H9 (cell line): ENCODE measurements around the gene DIPK1B. TPM values are rescaled to one million over a fixed set of nuclear protein-coding genes. Genes with fewer than 3 reads are reported as not detected.
A peak's percentile ranks its signal among the peaks of the same experiment; 100 is the strongest.

ENCODE experiments used
- DNase-seq: peaks from one replicate; pipeline ENCODE4 v3.0.0-alpha.2; 2017
- H2AFZ ChIP-seq: one replicate; pipeline ENCODE4 v1.6.1; 2013; ENCODE audit warnings: mild to moderate bottlenecking, low read length, control low read depth, moderate library complexity
- H2AK5ac ChIP-seq: 2 replicates; pipeline ENCODE4 v1.6.1; 2013; ENCODE audit warnings: low read length, control low read depth, mixed read lengths; ENCODE audit not compliant: insufficient read length
- H2BK120ac ChIP-seq: one replicate; pipeline ENCODE4 v1.6.1; 2013; ENCODE audit warnings: low read depth, mild to moderate bottlenecking, low read length, control low read depth, inconsistent platforms; ENCODE audit not compliant: poor library complexity, severe bottlenecking
- H2BK12ac ChIP-seq: 2 replicates; pipeline ENCODE4 v1.6.1; 2013; ENCODE audit warnings: low read length, control low read depth, mixed read lengths, low read depth; ENCODE audit not compliant: insufficient read length
- H2BK15ac ChIP-seq: 2 replicates; pipeline ENCODE4 v1.6.1; 2013; ENCODE audit warnings: low read depth, low read length, control low read depth
- H2BK20ac ChIP-seq: one replicate; pipeline ENCODE4 v1.6.1; 2013; ENCODE audit warnings: low read depth, mild to moderate bottlenecking, low read length, control low read depth, inconsistent platforms; ENCODE audit not compliant: poor library complexity, severe bottlenecking
- H2BK5ac ChIP-seq: 2 replicates; pipeline ENCODE4 v1.6.1; 2013; ENCODE audit warnings: low read length, control low read depth, mixed read lengths; ENCODE audit not compliant: insufficient read length
- H3K14ac ChIP-seq: 2 replicates; pipeline ENCODE4 v1.6.1; 2013; ENCODE audit warnings: low read length, control low read depth; ENCODE audit not compliant: insufficient read depth
- H3K18ac ChIP-seq: 2 replicates; pipeline ENCODE4 v1.6.1; 2013; ENCODE audit warnings: low read depth, mild to moderate bottlenecking, mixed read lengths, low read length, control low read depth; ENCODE audit not compliant: insufficient read length
- H3K23ac ChIP-seq: 2 replicates; pipeline ENCODE4 v1.6.1; 2013; ENCODE audit warnings: low read length, control low read depth, mixed read lengths, low read depth; ENCODE audit not compliant: insufficient read length
- H3K23me2 ChIP-seq: 2 replicates; pipeline ENCODE4 v1.6.1; 2013; ENCODE audit warnings: low read depth, mild to moderate bottlenecking, mixed read lengths, low read length, control low read depth; ENCODE audit not compliant: insufficient read length, poor library complexity, severe bottlenecking
- H3K27ac ChIP-seq: 2 replicates; pipeline ENCODE4 v1.5.1; 2013; ENCODE audit warnings: low read length, control low read depth, mixed read lengths, low read depth; ENCODE audit not compliant: insufficient read length
- H3K27me3 ChIP-seq: 2 replicates; pipeline ENCODE4 v1.6.1; 2013; ENCODE audit warnings: low read length, control low read depth, inconsistent platforms; ENCODE audit not compliant: insufficient read depth
- H3K4ac ChIP-seq: 2 replicates; pipeline ENCODE4 v1.6.1; 2013; ENCODE audit warnings: low read depth, mild to moderate bottlenecking, control low read depth, inconsistent platforms, low read length, moderate library complexity
- H3K4me1 ChIP-seq: 2 replicates; pipeline ENCODE4 v1.6.1; 2013; ENCODE audit warnings: low read length, control low read depth, inconsistent platforms; ENCODE audit not compliant: insufficient read depth
- H3K4me2 ChIP-seq: 2 replicates; pipeline ENCODE4 v1.6.1; 2013; ENCODE audit warnings: low read length, control low read depth, mixed read lengths; ENCODE audit not compliant: insufficient read length, insufficient read depth
- H3K56ac ChIP-seq: 2 replicates; pipeline ENCODE4 v1.6.1; 2013; ENCODE audit warnings: low read depth, mild to moderate bottlenecking, mixed read lengths, low read length, control low read depth; ENCODE audit not compliant: insufficient read length
- H3K79me1 ChIP-seq: 2 replicates; pipeline ENCODE4 v1.6.1; 2013; ENCODE audit warnings: low read depth, mild to moderate bottlenecking, moderate library complexity, low read length, control low read depth, inconsistent platforms; ENCODE audit not compliant: insufficient read depth, poor library complexity, severe bottlenecking
- H3K79me2 ChIP-seq: 2 replicates; pipeline ENCODE4 v1.6.1; 2013; ENCODE audit warnings: low read length, control low read depth, inconsistent platforms; ENCODE audit not compliant: insufficient read depth
- H3K9ac ChIP-seq: 2 replicates; pipeline ENCODE4 v1.6.1; 2013; ENCODE audit warnings: low read length, control low read depth, mixed read lengths; ENCODE audit not compliant: insufficient read length; ENCODE audit errors: extremely low read depth
- H3K9me3 ChIP-seq: one replicate; pipeline ENCODE4 v1.6.1; 2013; ENCODE audit warnings: low read depth, low read length, inconsistent platforms; ENCODE audit not compliant: control insufficient read depth
- H3T11ph ChIP-seq: one replicate; pipeline ENCODE4 v1.6.1; 2013; ENCODE audit warnings: mild to moderate bottlenecking, low read length, control low read depth, inconsistent platforms
- H4K20me1 ChIP-seq: one replicate; pipeline ENCODE4 v1.6.1; 2013; ENCODE audit not compliant: control insufficient read depth, insufficient read length, insufficient read depth
- H4K5ac ChIP-seq: 2 replicates; pipeline ENCODE4 v1.6.1; 2013; ENCODE audit warnings: low read depth, mild to moderate bottlenecking, mixed read lengths, low read length, control low read depth; ENCODE audit not compliant: insufficient read length
- H4K8ac ChIP-seq: replicated peaks from 2 replicates; pipeline ENCODE4 v1.6.1; 2013; ENCODE audit warnings: low read length, control low read depth, mixed read lengths, low read depth; ENCODE audit not compliant: insufficient read length
- H4K91ac ChIP-seq: 2 replicates; pipeline ENCODE4 v1.6.1; 2013; ENCODE audit warnings: low read depth, mild to moderate bottlenecking, moderate library complexity, mixed read lengths, low read length, control low read depth; ENCODE audit not compliant: insufficient read length
- H3K27ac Mint-ChIP-seq, 3 experiments: 2 replicates in 2 of 3; 3 replicates in 1 of 3; pipeline ENCODE4 v1.8.0; 2020 to 2021; ENCODE audit warnings: mixed read lengths in 3 of 3, mild to moderate bottlenecking in 1 of 3, moderate library complexity in 1 of 3
- H3K27me3 Mint-ChIP-seq: 2 replicates; pipeline ENCODE4 v1.8.0; 2021; ENCODE audit warnings: low read depth, mild to moderate bottlenecking, moderate library complexity, mixed read lengths
- H3K36me3 Mint-ChIP-seq, 3 experiments: 2 replicates in 2 of 3; 3 replicates in 1 of 3; pipeline ENCODE4 v1.8.0; 2020 to 2021; ENCODE audit warnings: low read depth in 3 of 3, mixed read lengths in 3 of 3; ENCODE audit not compliant: insufficient read depth in 1 of 3
- H3K4me1 Mint-ChIP-seq, 2 experiments: 2 replicates each; pipeline ENCODE4 v1.8.0; 2020; ENCODE audit warnings: mixed read lengths in 2 of 2
- H3K4me3 Mint-ChIP-seq, 2 experiments: 2 replicates in 1 of 2; 3 replicates in 1 of 2; pipeline ENCODE4 v1.8.0; 2020 to 2021; ENCODE audit warnings: mild to moderate bottlenecking in 2 of 2, mixed read lengths in 2 of 2, moderate library complexity in 1 of 2
- H3K9me3 Mint-ChIP-seq, 2 experiments: 2 replicates in 1 of 2; 3 replicates in 1 of 2; pipeline ENCODE4 v1.8.0; 2020; ENCODE audit warnings: mild to moderate bottlenecking in 2 of 2, mixed read lengths in 2 of 2, moderate library complexity in 1 of 2
- WGBS: extraction: QIAGEN DNeasy Blood & Tissue Kit; methylation state at CpG from one replicate; pipeline ENCODE4 v1.1.7; 2013; ENCODE audit warnings: missing lambda C conversion rate, low lambda C conversion rate, mixed read lengths; ENCODE audit not compliant: insufficient read length; ENCODE audit errors: extremely low coverage; 5-methylcytosine and 5-hydroxymethylcytosine counted together
- total RNA-seq: library from RNA; stranded (reverse); gene quantifications from 2 replicates; pipeline ENCODE4 v1.2.1, GENCODE V29; 2021
- TF ChIP-seq, protein P1 (sequence below): fragments of 200-600 bp; sonication (generic); conservative IDR thresholded peaks from 3 replicates; pipeline ENCODE4 v1.8.0; 2021; ENCODE audit warnings: antibody characterized with exemption, mild to moderate bottlenecking

Gene DIPK1B
- total RNA-seq, 1 experiment from 2014 or later: 40.3 TPM

DNA sequence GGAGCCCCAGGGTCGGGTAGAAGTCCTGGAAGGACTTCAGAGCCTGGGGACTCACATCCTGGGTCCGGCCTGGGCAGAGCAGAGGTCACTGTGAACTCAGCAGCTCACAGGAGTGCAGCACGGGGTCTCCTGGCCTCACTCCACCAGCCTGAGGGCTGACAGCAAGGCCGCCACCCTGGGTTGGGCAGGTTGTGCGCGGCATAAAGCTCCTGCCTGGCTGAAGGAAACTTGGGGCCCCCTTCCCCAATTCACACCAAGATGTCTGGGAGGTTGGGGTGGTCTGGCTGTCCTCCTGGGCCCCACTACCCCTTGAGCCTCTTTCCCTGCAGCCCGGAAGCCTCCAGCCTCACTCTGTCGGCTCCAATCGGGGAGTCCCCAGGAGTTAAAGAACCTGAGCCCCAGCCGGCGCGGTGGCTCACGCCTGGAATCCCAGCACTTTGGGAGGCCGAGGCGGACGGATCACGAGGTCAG lies 49.9 kb downstream of the DIPK1B start:
- Mint-ChIP-seq H3K27ac (no peak overlapping the region), H3K4me3 (no peak overlapping the region), H3K4me1 (peaks cover 12 to 28% of the 10 kb centered on the region in 2 experiments; a peak in 3 of 4 replicates), H3K27me3 (peaks cover 9% of the 10 kb centered on the region), H3K36me3 (no peaks in the 10 kb centered on the region), H3K9me3 (peaks cover 0 to 5% of the 10 kb centered on the region in 2 experiments; a peak in 1 of 5 replicates)
- no peaks in the 10 kb centered on the region for H3K23me2 ChIP-seq
- H3K9me3 ChIP-seq: no peaks in the 10 kb centered on the region
- H4K8ac ChIP-seq: no peak overlapping the region
- no CpG with 5 or more reads among the region's 17 CpGs for WGBS
- no peak overlapping the region for H2BK20ac ChIP-seq
- no peaks in the 10 kb centered on the region for H3K79me2 ChIP-seq
- no peak overlapping the region for H3K4me2 ChIP-seq
- TF ChIP-seq, protein P1, sequence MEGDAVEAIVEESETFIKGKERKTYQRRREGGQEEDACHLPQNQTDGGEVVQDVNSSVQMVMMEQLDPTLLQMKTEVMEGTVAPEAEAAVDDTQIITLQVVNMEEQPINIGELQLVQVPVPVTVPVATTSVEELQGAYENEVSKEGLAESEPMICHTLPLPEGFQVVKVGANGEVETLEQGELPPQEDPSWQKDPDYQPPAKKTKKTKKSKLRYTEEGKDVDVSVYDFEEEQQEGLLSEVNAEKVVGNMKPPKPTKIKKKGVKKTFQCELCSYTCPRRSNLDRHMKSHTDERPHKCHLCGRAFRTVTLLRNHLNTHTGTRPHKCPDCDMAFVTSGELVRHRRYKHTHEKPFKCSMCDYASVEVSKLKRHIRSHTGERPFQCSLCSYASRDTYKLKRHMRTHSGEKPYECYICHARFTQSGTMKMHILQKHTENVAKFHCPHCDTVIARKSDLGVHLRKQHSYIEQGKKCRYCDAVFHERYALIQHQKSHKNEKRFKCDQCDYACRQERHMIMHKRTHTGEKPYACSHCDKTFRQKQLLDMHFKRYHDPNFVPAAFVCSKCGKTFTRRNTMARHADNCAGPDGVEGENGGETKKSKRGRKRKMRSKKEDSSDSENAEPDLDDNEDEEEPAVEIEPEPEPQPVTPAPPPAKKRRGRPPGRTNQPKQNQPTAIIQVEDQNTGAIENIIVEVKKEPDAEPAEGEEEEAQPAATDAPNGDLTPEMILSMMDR: no peak
- no peak overlapping the region for H3K23ac ChIP-seq
- no peak overlapping the region for H2AK5ac ChIP-seq
- no peaks in the 10 kb centered on the region for H3K79me1 ChIP-seq
- no peak overlapping the region for H3K9ac ChIP-seq
- no peak overlapping the region for H2BK120ac ChIP-seq
- H4K20me1 ChIP-seq: no peaks in the 10 kb centered on the region
- no peaks in the 10 kb centered on the region for H3K27me3 ChIP-seq
- no peak overlapping the region for H2AFZ ChIP-seq
- H4K91ac ChIP-seq: no peak overlapping the region
- no peak overlapping the region for H2BK12ac ChIP-seq
- no peak overlapping the region for H3T11ph ChIP-seq
- no peaks in the 10 kb centered on the region for H3K4me1 ChIP-seq
- H3K56ac ChIP-seq: no peak overlapping the region
- H3K27ac ChIP-seq: no peak overlapping the region
- no peak overlapping the region for H3K14ac ChIP-seq
- no peak overlapping the region for H4K5ac ChIP-seq
- no peak overlapping the region for H2BK15ac ChIP-seq
- H3K18ac ChIP-seq: no peak overlapping the region
- no peak overlapping the region for H2BK5ac ChIP-seq
- DNase-seq: peak; percentile 31
- H3K4ac ChIP-seq: no peak overlapping the region
